Measurements from ENCODE around the gene IGF2R.

The IGF2R gene

GRCh38 chr6:159973951-159974350, 5.1 kb downstream of the IGF2R start:
- TF ChIP-seq POLR2A (IDR thresholded peaks at IDR 0.05; ENCODE audit: low read depth, low read length): no peak
- FAIRE-seq: no peak
- DNase-seq (ENCODE audit: insufficient read length, low spot score): no peak

- FAIRE-seq (no peak), DNase-seq (ENCODE audit: insufficient read length, low spot score) (no peak)
- no peak for TF ChIP-seq POLR2A (IDR thresholded peaks at IDR 0.05; ENCODE audit: low read depth, low read length)
Measured at GRCh38 chr6:159974932-159975331, 6.0 kb downstream of the IGF2R start.

GRCh38 chr6:159976686-159977254, 7.9 kb downstream of the IGF2R start:
- DNase-seq (ENCODE audit: insufficient read length, low spot score) (no peak), FAIRE-seq (no peak)
- no peak for TF ChIP-seq POLR2A (IDR thresholded peaks at IDR 0.05; ENCODE audit: low read depth, low read length)

GRCh38 chr6:159977255-159977903, 8.5 kb downstream of the IGF2R start:
- no peak for TF ChIP-seq POLR2A (IDR thresholded peaks at IDR 0.05; ENCODE audit: low read depth, low read length)
- FAIRE-seq (no peak), DNase-seq (ENCODE audit: insufficient read length, low spot score) (no peak)

GRCh38 chr6:159977904-159978268, 9.0 kb downstream of the IGF2R start:
- DNase-seq (ENCODE audit: insufficient read length, low spot score) (no peak), FAIRE-seq (no peak)
- TF ChIP-seq POLR2A (IDR thresholded peaks at IDR 0.05; ENCODE audit: low read depth, low read length): no peak

- no peak for FAIRE-seq
- DNase-seq (ENCODE audit: insufficient read length, low spot score): no peak
- no peak for TF ChIP-seq POLR2A (IDR thresholded peaks at IDR 0.05; ENCODE audit: low read depth, low read length)
Measured at GRCh38 chr6:159978291-159979135, 9.6 kb downstream of the IGF2R start.

GRCh38 chr6:159979136-159979874, 10.4 kb downstream of the IGF2R start:
- no peak for TF ChIP-seq POLR2A (IDR thresholded peaks at IDR 0.05; ENCODE audit: low read depth, low read length)

GRCh38 chr6:159980474-159980873, 11.6 kb downstream of the IGF2R start:
- no peak for TF ChIP-seq POLR2A (IDR thresholded peaks at IDR 0.05; ENCODE audit: low read depth, low read length)
- no peak for DNase-seq (ENCODE audit: insufficient read length, low spot score)
- FAIRE-seq: no peak

More at GRCh38 chr6:159979136-159979874, 10.4 kb downstream of the IGF2R start:
- FAIRE-seq (no peak), DNase-seq (ENCODE audit: insufficient read length, low spot score) (no peak)

GRCh38 chr6:159981071-159981402, 12.2 kb downstream of the IGF2R start:
- TF ChIP-seq POLR2A (IDR thresholded peaks at IDR 0.05; ENCODE audit: low read depth, low read length): no peak
- FAIRE-seq (no peak), DNase-seq (ENCODE audit: insufficient read length, low spot score) (no peak)

GRCh38 chr6:159981403-159982245, 12.7 kb downstream of the IGF2R start:
- FAIRE-seq (no peak), DNase-seq (ENCODE audit: insufficient read length, low spot score) (no peak)
- TF ChIP-seq POLR2A (IDR thresholded peaks at IDR 0.05; ENCODE audit: low read depth, low read length): no peak

- DNase-seq (ENCODE audit: insufficient read length, low spot score) (no peak), FAIRE-seq (no peak)
- TF ChIP-seq POLR2A (IDR thresholded peaks at IDR 0.05; ENCODE audit: low read depth, low read length): no peak
Measured at GRCh38 chr6:159982731-159983506, 14.0 kb downstream of the IGF2R start.

- no peak for DNase-seq (ENCODE audit: insufficient read length, low spot score)
- no peak for FAIRE-seq
- TF ChIP-seq POLR2A (IDR thresholded peaks at IDR 0.05; ENCODE audit: low read depth, low read length): no peak
Measured at GRCh38 chr6:159983641-159984080, 14.8 kb downstream of the IGF2R start.

Measured in H54 (cell line).